Neural cell (in vitro differentiated cells): ENCODE results near the gene VSIG8. TPM values are rescaled to one million over a fixed set of nuclear protein-coding genes. Genes with fewer than 3 reads are reported as not detected.

Source experiments
- H2AFZ ChIP-seq: fragments of 200-600, 300-800 bp; sonication (generic), shearing (Covaris generic); 2 replicates; pipeline ENCODE4 v1.6.0; 2014; ENCODE audit warnings: low read depth, mild to moderate bottlenecking, antibody characterized with exemption, low read length, moderate library complexity
- H3F3A ChIP-seq: fragments of 200-600 bp; shearing (Covaris generic); 2 replicates; pipeline ENCODE4 v1.6.1; 2016; ENCODE audit warnings: mild to moderate bottlenecking, moderate library complexity, mixed read lengths, antibody characterized with exemption, low read length; ENCODE audit not compliant: insufficient read depth, poor library complexity, severe bottlenecking
- H3K27ac ChIP-seq: fragments of 200-600, 300-800 bp; sonication (generic), shearing (Covaris generic); 2 replicates; pipeline ENCODE4 v1.5.1; 2014; ENCODE audit warnings: mild to moderate bottlenecking, low read length, moderate library complexity
- H3K27me3 ChIP-seq: fragments of 300-800, 200-600 bp; sonication (generic), shearing (Covaris generic); 2 replicates; pipeline ENCODE4 v1.6.0; 2014; ENCODE audit warnings: mild to moderate bottlenecking, low read depth, low read length, moderate library complexity; ENCODE audit not compliant: insufficient read depth
- H3K36me3 ChIP-seq: fragments of 300-800, 200-600 bp; sonication (generic), shearing (Covaris generic); 2 replicates; pipeline ENCODE4 v1.5.1; 2014; ENCODE audit warnings: mild to moderate bottlenecking, antibody characterized with exemption, low read length, moderate library complexity; ENCODE audit not compliant: insufficient read depth
- H3K4me2 ChIP-seq: fragments of 300-800, 200-600 bp; sonication (generic), shearing (Covaris generic); 2 replicates; pipeline ENCODE4 v1.6.0; 2014; ENCODE audit warnings: mild to moderate bottlenecking, low read length
- H3K4me3 ChIP-seq: fragments of 300-800, 200-600 bp; sonication (generic), shearing (Covaris generic); 2 replicates; pipeline ENCODE4 v1.5.1; 2014; ENCODE audit warnings: mild to moderate bottlenecking, low read length, moderate library complexity
- H3K79me2 ChIP-seq: fragments of 200-600 bp; shearing (Covaris generic); replicated peaks from 2 replicates; pipeline ENCODE4 v1.6.0; 2014; ENCODE audit warnings: mild to moderate bottlenecking, low read length, moderate library complexity; ENCODE audit not compliant: insufficient read depth
- H3K9ac ChIP-seq: fragments of 300-800, 200-600 bp; sonication (generic), shearing (Covaris generic); 2 replicates; pipeline ENCODE4 v1.6.1; 2016; ENCODE audit warnings: mild to moderate bottlenecking, low read length, mixed read lengths
- H3K9me2 ChIP-seq: fragments of 200-600 bp; shearing (Covaris generic); 2 replicates; pipeline ENCODE4 v1.6.1; 2016; ENCODE audit warnings: mild to moderate bottlenecking, low read length, mixed read lengths; ENCODE audit not compliant: insufficient read depth
- H3K9me3 ChIP-seq: fragments of 200-600, 300-800 bp; sonication (generic), shearing (Covaris generic); 2 replicates; pipeline ENCODE4 v1.6.1; 2016; ENCODE audit warnings: mild to moderate bottlenecking, mixed run types, low read length, moderate library complexity, mixed read lengths
- H4K20me1 ChIP-seq: fragments of 200-600 bp; shearing (Covaris generic); 2 replicates; pipeline ENCODE4 v1.6.1; 2016; ENCODE audit warnings: mild to moderate bottlenecking, mixed run types; ENCODE audit not compliant: insufficient read depth
- EP300 ChIP-seq: fragments of 450-650 bp; conservative IDR thresholded peaks from 2 replicates; pipeline ENCODE4 v1.6.1; 2014; ENCODE audit warnings: antibody characterized with exemption, mild to moderate bottlenecking, moderate library complexity; ENCODE audit not compliant: poor library complexity, severe bottlenecking
- EZH2 ChIP-seq: fragments of 200-600, 300-800 bp; shearing (Covaris generic), sonication (generic); IDR thresholded peaks from 2 replicates; pipeline ENCODE4 v1.6.1; 2014; ENCODE audit warnings: antibody characterized with exemption, low read length, borderline replicate concordance, mild to moderate bottlenecking; ENCODE audit not compliant: insufficient read depth, poor library complexity, severe bottlenecking
- MXI1 ChIP-seq: fragments of 450-650 bp; conservative IDR thresholded peaks from 2 replicates; pipeline ENCODE4 v1.6.1; 2014; ENCODE audit warnings: antibody characterized with exemption, mild to moderate bottlenecking; ENCODE audit not compliant: poor library complexity, severe bottlenecking
- POLR2AphosphoS5 ChIP-seq: IDR thresholded peaks from 2 replicates; pipeline ENCODE4 v1.6.1; 2012
- RAD21 ChIP-seq: fragments of 450-650 bp; conservative IDR thresholded peaks from 2 replicates; pipeline ENCODE4 v1.6.1; 2014; ENCODE audit warnings: antibody characterized with exemption, mild to moderate bottlenecking, moderate library complexity
- REST ChIP-seq: IDR thresholded peaks from 2 replicates; pipeline ENCODE4 v1.6.1; 2012; ENCODE audit warnings: borderline replicate concordance
- SMC3 ChIP-seq: fragments of 450-650 bp; conservative IDR thresholded peaks from 2 replicates; pipeline ENCODE4 v1.6.1; 2014; ENCODE audit warnings: antibody characterized with exemption, mild to moderate bottlenecking, moderate library complexity; ENCODE audit not compliant: poor library complexity
- TAF1 ChIP-seq: IDR thresholded peaks from 2 replicates; pipeline ENCODE4 v1.6.1; 2012; ENCODE audit warnings: low read depth
- polyA plus RNA-seq: library from polyadenylated mRNA; depleted of rRNA; stranded (reverse); fragments of >200 nt; gene quantifications from 2 replicates; pipeline ENCODE4 v1.2.3, GENCODE V29; 2014
- TF ChIP-seq, protein P1 (sequence below): fragments of 450-650 bp; IDR thresholded peaks from 2 replicates; pipeline ENCODE4 v1.5.1; 2014; ENCODE audit warnings: antibody characterized with exemption, mild to moderate bottlenecking, moderate library complexity; ENCODE audit not compliant: poor library complexity, severe bottlenecking

The VSIG8 gene
- polyA plus RNA-seq, 1 donor from 2014 or later, result 0.37 TPM

GRCh38 chr1:159817276-159818041, 45.0 kb downstream of the VSIG8 start:
- no peaks in the 10 kb centered on the region for H3K36me3 ChIP-seq
- H2AFZ ChIP-seq, result no peak overlapping the region
- no peaks in the 10 kb centered on the region for H3K9me3 ChIP-seq
- H3K79me2 ChIP-seq, result no peaks in the 10 kb centered on the region
- H3K9me2 ChIP-seq, result no peaks in the 10 kb centered on the region
- H3K27me3 ChIP-seq, result peaks cover 13% of the 10 kb centered on the region
- H3K4me2 ChIP-seq, result no peak overlapping the region
- H3K4me3 ChIP-seq, result no peak overlapping the region
- TF ChIP-seq MXI1 (no peak), TAF1 (no peak), EZH2 (no peak), REST (no peak), RAD21 (no peak), SMC3 (no peak), POLR2AphosphoS5 (no peak), EP300 (no peak)
- TF ChIP-seq, protein P1, sequence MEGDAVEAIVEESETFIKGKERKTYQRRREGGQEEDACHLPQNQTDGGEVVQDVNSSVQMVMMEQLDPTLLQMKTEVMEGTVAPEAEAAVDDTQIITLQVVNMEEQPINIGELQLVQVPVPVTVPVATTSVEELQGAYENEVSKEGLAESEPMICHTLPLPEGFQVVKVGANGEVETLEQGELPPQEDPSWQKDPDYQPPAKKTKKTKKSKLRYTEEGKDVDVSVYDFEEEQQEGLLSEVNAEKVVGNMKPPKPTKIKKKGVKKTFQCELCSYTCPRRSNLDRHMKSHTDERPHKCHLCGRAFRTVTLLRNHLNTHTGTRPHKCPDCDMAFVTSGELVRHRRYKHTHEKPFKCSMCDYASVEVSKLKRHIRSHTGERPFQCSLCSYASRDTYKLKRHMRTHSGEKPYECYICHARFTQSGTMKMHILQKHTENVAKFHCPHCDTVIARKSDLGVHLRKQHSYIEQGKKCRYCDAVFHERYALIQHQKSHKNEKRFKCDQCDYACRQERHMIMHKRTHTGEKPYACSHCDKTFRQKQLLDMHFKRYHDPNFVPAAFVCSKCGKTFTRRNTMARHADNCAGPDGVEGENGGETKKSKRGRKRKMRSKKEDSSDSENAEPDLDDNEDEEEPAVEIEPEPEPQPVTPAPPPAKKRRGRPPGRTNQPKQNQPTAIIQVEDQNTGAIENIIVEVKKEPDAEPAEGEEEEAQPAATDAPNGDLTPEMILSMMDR, result no peak
- no peaks in the 10 kb centered on the region for H4K20me1 ChIP-seq
- H3F3A ChIP-seq, result no peaks in the 10 kb centered on the region
- H3K27ac ChIP-seq, result no peak overlapping the region
- no peak overlapping the region for H3K9ac ChIP-seq

DNA sequence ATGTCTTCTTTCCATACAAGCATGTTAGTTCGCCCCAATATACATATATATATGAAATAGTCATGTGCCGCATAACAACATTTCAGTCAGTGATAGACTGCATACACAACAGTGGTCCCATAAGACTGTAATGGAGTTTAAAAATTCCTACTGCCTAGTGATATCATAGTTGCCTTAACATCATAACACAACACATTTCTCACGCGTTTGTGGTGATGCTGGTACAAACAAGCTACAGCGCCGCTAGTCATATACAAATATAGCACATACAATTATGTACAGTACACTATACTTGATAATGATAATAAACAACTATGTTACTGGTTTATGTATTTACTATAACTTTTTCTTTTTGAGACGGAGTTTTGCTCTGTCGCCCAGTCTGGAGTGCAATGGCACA, 46.5 kb downstream of the VSIG8 start:
- Histone ChIP-seq H3K27ac (no peak overlapping the region), H3F3A (no peaks in the 10 kb centered on the region), H3K9me2 (no peaks in the 10 kb centered on the region), H4K20me1 (no peaks in the 10 kb centered on the region), H3K9me3 (no peaks in the 10 kb centered on the region), H3K27me3 (no peaks in the 10 kb centered on the region), H3K79me2 (no peaks in the 10 kb centered on the region), H2AFZ (no peak overlapping the region), H3K4me2 (no peak overlapping the region), H3K4me3 (no peak overlapping the region), H3K9ac (no peak overlapping the region), H3K36me3 (no peaks in the 10 kb centered on the region)
- no peak for TF ChIP-seq SMC3
- no peak for TF ChIP-seq TAF1
- no peak for TF ChIP-seq POLR2AphosphoS5
- no peak for TF ChIP-seq EZH2
- no peak for TF ChIP-seq EP300
- TF ChIP-seq, protein P1, result no peak
- no peak for TF ChIP-seq RAD21
- TF ChIP-seq REST, result no peak
- no peak for TF ChIP-seq MXI1
